ENCODE data around the gene DUSP11. TPM values are rescaled to one million over a fixed set of nuclear protein-coding genes. Genes with fewer than 3 reads are reported as not detected.
A peak's percentile ranks its signal among the peaks of the same experiment; 100 is the strongest.

Gene DUSP11
- total and polyA plus RNA-seq, 2 of the 13 experiments (the other 11 are each of a cell fraction or from before 2014, with no cell fraction given), result 30.5 to 36.2 TPM

- TF ChIP-seq PATZ1 (CRISPR knock-in tag; IDR thresholded peaks at IDR 0.05), result peak; percentile 88; the same call in 1 of the 2 replicates
- peak; percentile 97 for TF ChIP-seq YEATS2 (CRISPR knock-in tag; IDR thresholded peaks at IDR 0.05; ENCODE audit: borderline replicate concordance)
- peak; percentile 75; the same call in 1 of the 2 replicates for TF ChIP-seq KLF13 (CRISPR knock-in tag; IDR thresholded peaks at IDR 0.05)
- peak; percentile 29; the same call in 1 of the 2 replicates for TF ChIP-seq ZNF276 (CRISPR knock-in tag; IDR thresholded peaks at IDR 0.05; ENCODE audit: low read depth)
- peak; percentile 97 for TF ChIP-seq ELF3 (CRISPR knock-in tag; IDR thresholded peaks at IDR 0.05)
- TF ChIP-seq SP2 (CRISPR knock-in tag; IDR thresholded peaks at IDR 0.05), result peak; percentile 94
- peak in 1 of 2 experiments; percentile 49; a peak in 2 of 4 replicates for TF ChIP-seq REST (IDR thresholded peaks at IDR 0.05; ENCODE audit: borderline replicate concordance in 1 of 2, low read depth in 1 of 2, low read length in 2 of 2)
- no peak for TF ChIP-seq ZSCAN22 (CRISPR knock-in tag; IDR thresholded peaks at IDR 0.05)
- TF ChIP-seq SRF (IDR thresholded peaks at IDR 0.05; ENCODE audit: low read depth, low read length), result peak; percentile 43; the same call in 1 of the 2 replicates
- no peak for TF ChIP-seq PRMT3 (CRISPR knock-in tag; IDR thresholded peaks at IDR 0.05; ENCODE audit: borderline replicate concordance, low read depth)
- peak; percentile 69; the same call in 1 of the 2 replicates for TF ChIP-seq BORCS8-MEF2B (CRISPR knock-in tag; IDR thresholded peaks at IDR 0.05)
- TF ChIP-seq HOXD1 (CRISPR knock-in tag; IDR thresholded peaks at IDR 0.05), result peak; percentile 51
- TF ChIP-seq ZBTB21 (CRISPR knock-in tag; IDR thresholded peaks at IDR 0.05), result peak; percentile 62
- peak; percentile 96 for TF ChIP-seq FOXK1 (CRISPR knock-in tag; IDR thresholded peaks at IDR 0.05; ENCODE audit: borderline replicate concordance, low read depth)
- TF ChIP-seq ZIK1 (CRISPR knock-in tag; IDR thresholded peaks at IDR 0.05; ENCODE audit: borderline replicate concordance, low read depth), result no peak
- TF ChIP-seq FOXJ3 (CRISPR knock-in tag; IDR thresholded peaks at IDR 0.05; ENCODE audit: borderline replicate concordance), result peak; percentile 26; the same call in 1 of the 2 replicates
- TF ChIP-seq GTF2F1 (IDR thresholded peaks at IDR 0.05; ENCODE audit: low read length), result no peak
- TF ChIP-seq ZNF788 (CRISPR knock-in tag; IDR thresholded peaks at IDR 0.05; ENCODE audit: borderline replicate concordance), result peak; percentile 96; the same call in 1 of the 2 replicates
- TF ChIP-seq XRCC5 (optimal IDR thresholded peaks at IDR 0.05; ENCODE audit: low read length), result peak; percentile 78
- TF ChIP-seq ZBTB8A (CRISPR knock-in tag; IDR thresholded peaks at IDR 0.05; ENCODE audit: borderline replicate concordance, low read depth), result no peak
- peak; percentile 90; the same call in 1 of the 2 replicates for TF ChIP-seq HDAC2 (CRISPR knock-in tag; IDR thresholded peaks at IDR 0.05)
- TF ChIP-seq ZKSCAN5 (CRISPR knock-in tag; IDR thresholded peaks at IDR 0.05), result peak; percentile 83; the same call in 1 of the 2 replicates
Observed at GRCh38 chr2:73736855-73737779, 42.8 kb downstream of the DUSP11 start, which contains the start of gene TPRKB (continued).
